ENCODE results near the gene SECTM1.

SECTM1 gene

DNA sequence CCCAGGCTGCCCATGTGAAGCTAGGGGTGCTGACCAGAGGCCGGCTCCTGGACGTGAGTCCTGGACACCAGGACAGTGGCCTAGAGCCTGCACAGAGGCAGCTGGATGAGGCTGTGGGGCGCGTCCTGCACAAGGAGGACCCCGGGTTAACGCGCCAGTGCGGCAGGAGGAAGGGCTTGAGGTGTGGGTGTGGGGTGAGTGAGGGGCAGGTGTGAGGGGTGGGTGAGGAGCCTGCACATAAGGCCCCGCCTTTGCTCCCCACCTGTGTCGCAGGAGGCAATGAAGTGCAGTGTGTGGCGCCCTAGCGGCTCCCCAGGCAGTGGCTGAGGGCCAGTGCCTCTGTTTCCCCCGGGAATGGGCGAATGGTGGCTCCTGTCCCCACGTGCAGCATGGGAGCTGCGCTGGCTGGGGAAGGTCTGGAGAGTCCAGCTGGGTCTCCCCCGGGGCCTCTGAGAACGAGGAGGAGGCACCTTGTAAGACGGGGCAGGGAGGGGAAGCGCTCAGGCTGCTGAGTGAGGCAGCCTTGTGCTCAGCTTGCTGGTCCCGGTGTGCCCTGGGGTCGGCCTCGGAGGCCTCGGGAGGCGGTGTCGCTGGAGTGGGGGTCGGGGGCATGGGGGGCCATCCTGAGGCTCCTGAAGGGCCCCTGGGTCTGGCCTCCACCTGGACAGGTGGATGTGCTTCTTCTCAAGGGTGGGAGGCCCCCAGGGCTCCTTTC is 19.4 kb downstream of the SECTM1 start:
- DNase-seq: no peak

DNA sequence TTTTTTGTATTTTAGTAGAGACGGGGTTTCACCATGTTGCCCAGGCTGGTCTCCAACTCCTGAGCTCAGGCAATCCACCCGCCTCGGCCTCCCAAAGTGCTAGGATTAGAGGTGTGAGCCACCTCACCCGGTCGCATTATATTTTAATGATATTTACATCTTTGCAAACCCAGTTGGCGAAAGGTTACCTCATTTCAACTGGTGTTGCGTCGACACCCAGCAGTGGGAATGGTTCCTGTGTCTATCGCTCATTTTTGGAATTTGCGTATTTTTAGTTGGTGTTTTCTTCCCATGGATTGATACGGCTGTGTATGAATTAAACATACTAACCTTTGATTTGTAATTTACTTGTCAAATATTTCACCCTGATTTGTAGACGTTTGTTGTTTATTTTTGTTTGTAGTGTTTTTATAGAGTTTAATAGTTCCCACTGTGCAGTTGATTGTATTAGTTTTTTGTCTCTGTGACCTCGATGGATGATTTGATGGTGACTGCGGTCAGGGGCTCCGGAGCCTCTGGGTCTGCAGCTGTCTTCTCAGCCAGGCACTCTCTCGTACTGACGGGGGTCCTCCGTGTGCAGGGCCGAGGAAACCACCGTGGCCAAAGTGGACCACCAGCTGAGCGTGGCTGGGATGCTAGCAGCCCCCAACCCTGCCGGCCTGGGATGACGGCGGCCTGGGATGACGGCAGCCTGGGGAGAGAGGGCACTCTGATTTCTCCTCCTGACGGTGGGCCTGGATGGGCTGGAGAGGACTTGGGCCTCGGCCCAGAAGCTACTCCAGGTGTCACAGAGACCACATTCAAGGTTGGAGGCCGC is 20.2 kb downstream of the SECTM1 start:
- DNase-seq: no peak

DNA sequence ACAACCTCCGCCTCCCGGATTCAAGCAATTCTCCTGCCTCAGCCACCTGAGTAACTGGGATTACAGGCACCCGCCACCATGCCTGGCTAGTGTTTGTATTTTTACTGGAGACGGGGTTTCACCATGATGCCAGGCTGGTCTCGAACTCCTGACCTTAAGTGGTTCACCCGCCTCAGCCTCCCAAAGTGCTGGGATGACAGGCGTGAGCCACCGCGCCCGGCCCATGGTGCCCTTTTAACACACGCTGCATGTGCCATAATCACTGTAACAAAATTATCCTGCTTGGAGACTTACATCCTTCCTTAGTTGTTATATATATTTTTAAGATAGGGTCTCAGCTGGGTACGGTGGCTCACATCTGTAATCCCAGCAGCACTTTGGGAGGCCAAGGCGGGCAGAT is 21.6 kb downstream of the SECTM1 start:
- no peak for DNase-seq

DNA sequence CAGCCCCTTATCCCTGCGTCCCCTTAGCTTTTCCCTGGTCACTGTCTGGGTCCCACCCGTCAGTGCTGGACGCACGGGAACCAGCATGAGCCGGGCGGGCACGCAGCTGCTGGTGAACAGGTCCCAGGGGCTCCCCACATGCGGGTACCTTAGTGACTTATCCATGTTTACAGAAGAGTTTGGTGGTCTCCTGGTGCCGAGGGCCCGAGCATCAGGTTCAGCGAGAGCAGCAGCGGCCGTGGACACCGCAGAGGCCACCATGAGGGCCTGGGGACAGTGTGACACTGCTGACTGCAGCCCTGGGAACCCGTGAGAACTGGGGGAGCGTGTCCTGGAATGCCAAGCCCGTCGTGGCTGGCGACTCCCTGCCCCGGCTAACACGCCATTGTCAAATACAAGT is 22.7 kb downstream of the SECTM1 start:
- no peak for DNase-seq

DNA sequence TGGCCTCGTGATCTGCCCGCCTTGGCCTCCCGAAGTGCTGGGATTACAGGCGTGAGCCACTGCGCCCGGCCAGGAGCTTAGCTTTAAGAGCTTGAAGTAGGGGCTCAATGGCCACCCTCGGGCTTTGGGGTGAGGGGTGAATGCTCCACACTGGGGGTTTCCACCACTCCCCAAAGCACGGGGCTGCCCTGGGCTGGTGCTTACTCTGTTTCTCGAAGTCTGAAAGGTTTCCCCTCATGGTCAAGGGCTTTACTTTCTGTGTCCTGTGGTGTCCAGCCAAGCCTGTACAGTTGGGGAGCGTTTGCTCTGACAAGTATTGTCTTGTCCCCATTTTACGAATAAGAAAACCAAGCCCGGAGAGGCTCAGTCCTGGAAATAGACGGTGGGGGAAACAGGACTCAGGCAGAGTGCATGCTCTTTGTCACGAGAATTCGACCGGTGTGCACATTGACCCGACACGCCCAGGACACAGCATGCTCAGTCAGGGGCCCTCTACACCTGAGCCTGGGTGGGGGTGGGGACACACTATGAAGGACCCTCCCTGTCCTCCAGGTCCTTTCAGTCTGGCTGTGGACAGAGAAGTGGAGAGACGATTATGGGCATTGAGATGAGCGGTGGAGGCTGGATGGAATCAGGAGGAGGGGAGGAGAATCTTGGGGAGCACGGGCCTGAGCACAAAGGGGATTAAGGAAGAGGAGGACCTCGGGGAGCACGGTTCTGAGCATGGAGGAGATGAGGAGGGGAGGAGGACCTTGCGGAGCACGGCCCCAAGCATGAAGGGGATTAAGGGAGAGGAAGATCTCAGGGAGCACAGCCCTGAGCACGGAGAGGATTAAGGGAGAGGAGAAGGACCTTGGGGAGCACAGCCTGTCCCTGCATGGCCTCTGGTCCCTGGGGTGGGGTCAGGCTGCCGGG is 23.7 kb downstream of the SECTM1 start:
- DNase-seq: no peak

DNA sequence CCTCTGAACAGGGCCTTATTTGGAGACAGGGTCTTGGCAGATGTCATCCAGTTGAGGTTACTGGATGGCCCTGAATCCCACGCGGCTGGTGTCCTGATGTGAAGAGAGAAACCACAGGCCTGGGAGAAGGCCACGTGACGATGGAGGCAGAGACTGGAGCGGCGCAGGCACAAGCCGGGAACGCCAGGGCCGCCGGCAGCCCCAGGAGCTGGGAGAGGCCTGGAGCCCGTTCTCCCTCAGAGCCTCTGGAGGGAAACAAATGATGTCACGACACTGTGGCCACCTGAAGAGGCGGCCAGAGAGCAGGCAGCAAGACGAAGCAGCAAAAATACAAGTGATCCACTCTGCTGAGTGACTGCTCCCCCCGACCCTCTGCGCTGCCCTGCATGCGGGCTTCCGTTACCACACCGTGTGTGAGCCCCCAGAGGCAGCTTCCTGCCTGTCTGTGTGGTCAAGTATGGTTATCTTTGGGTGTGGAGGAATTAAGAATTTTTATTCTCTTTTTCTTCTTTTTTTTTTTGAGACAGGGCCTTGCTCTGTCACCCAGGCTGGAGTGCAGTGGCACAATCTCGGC is 27.8 kb downstream of the SECTM1 start:
- DNase-seq: no peak

DNA sequence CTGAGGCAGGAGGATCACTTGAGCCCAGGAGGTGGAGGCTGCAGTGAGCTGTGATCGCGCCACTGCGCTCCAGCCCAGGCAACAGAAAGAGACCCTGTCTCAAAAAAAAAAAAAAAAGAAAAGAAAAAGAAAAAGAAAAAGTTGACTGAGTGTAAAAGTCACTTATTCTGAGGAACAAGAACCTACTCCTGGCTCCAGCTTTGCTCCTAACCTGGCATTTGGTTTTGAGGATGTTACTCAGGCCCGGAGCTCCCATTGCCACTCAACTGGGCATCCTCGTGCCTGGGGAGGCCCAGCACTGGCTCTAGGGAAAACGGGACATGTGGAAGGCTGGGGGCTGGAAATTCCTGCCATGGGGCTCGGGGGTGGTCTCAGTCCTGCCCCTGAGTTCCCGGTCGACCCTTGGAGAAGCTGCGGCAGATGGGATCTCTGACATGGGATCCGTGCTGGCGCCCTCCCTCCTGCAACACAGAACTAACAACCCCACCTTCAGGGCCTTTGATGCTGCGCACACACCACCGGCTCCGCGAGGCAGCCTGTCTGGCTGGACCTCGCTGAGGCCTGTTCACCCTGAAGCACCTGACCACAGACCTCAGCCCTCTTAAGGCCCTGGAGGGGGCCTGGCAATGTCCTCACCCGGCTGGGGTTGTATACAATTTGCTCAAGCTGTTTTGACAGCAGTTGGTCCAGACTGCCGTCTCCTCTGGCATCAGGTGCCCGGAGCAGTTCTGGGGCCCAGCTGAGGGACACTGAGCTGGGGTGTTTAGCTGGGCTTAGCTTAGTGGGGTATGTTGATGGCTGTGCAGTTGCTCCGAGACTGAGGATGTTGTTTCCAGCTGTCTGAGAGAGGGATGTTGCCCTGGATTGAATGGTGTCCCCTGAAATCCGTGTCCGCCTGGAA is 28.5 kb downstream of the SECTM1 start:
- no peak for DNase-seq

DNA sequence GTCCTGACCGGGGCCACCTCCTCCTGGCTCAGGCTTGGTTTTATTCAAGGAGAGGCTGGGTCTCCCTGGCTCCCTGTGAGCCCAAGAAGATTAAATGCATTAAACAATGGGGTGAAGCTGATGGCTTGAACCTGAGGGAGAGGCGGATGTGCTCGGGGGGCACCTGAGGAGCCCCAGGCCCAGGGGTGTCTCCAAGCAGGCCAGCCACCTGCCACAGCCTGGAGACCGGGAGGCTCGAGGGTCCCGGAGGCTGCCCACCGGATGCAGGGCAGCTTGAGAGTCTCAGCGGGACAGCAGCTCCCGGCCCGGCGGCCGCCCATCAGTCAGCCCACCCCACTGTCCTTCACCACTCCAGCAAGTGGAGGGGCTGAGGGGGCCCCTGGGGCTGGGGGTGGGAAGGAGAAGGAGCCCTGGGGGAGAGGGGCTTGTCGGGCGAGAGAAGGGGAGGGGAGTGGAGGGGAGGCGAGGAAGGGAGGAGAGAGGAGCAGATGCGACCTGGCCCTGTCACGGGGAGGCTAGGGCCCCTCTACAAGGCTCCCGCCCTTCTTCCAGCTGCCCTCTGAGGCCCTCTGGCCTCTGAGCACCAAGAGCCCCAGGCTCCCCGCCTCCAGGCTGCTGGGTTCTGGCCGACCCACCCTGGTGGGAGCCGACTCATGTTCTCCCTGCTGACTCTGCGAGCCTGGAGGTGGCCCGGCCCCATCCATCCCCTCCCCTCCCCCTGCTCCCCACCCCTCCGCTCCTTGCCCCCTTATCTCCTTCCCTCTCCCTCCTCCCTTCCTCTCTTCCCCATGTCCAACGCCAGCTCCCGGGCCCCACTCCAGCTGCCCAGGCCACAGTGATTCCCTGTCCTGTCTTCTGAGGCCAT is 29.4 kb downstream of the SECTM1 start:
- no peak for DNase-seq

DNA sequence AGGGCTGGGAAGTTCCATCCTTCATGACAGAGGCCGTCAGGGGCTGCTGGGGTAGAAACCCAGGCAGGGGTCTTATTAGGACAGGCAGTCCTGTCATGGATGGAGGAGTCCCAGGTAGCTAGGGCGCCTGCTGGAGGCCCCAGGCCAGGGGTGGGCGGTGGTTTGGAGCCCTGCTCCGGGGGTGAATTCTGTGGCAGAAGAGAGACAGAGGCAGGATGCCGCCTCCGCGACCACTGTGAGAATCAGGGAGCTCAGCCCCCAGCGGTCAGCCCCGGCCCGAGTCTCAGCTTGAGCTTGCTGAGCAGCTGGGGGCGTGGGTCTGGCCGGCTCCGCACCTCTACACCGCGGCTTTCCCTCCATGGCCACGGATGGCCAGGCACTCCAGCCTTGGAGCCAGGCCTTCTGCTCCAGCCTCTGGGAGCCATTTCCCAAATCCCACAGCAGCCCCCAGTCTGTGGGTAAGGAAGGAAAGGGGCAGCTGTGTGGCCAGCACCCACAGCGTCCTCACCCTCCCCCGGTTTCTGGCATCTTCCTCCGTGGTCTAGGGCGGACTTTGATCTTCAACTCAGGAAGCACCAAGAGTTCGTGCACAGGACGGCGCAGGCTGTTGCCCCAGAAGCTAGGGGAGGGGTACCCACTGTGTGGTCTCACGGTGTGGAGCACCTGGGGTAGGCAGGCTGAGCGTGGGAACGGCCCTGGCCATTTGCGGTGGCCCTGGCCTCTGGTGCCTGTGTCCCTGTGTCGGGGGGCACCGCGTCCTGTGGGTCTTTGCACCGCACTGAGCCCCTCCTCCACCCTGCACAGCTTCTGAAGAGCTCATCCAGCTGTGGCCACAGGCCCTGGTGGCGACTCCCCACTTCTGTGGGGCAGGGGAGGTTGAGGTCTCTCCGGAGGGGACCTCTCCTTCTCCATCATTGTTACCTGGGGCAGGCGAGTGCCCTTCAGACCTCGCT is 30.3 kb downstream of the SECTM1 start:
- DNase-seq: peak; percentile 22 to 55 (median 38)

DNA sequence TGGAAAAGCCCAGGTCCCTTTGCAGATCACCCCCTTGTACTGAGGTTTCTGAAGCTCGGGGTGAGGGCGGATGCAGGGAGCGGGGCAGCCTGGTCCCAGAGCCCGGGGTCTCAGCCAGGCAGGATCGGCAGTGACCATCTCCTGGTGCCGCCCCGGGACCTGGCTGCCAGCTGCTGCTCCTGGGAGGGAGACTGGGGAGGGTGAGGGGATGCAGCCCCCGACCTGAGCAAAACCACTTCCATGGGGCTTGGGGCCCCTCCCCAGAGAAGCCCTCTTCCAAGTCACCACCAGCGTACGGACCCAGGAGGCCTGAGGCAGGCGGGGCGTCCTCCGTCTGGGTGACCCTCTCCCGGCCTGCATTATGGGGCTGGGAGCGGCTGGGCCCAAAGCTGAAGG is 31.0 kb downstream of the SECTM1 start:
- peak in 2 of 6 experiments; percentile 41 to 68 for DNase-seq

DNA sequence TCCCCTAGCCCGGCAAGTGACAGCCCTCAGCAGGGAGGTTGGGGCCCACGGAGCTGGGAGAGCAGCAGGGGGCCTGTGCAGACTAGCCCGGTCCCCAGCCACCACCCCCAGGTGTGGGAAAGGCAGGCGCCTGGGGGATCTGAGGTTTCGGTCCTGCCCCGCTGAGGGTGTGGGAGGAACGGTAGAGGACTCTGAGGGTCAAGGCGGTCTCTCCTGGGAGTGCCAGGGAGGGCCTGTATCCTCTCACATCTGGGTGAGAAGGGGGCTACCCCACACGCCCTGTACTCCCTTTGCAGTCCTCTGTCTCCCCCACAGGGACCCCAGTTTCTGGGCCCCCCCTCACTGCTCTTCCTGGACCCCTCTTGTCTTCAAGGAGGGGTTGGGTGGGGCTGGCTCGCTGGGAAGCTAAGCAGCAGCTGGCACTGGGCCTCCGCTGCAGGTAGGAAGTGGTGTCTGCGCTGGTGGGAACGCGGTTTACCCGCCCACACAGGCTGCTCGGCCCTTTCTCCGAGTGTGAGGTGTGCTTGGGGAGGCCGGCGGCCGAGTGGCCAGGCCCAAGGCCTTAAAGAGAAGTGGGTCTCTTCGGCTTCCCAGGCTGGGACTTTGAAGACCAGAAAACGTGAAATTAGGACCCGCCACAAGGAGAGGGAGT is 31.5 kb downstream of the SECTM1 start:
- peak; percentile 23 to 68 (median 48) for DNase-seq

DNA sequence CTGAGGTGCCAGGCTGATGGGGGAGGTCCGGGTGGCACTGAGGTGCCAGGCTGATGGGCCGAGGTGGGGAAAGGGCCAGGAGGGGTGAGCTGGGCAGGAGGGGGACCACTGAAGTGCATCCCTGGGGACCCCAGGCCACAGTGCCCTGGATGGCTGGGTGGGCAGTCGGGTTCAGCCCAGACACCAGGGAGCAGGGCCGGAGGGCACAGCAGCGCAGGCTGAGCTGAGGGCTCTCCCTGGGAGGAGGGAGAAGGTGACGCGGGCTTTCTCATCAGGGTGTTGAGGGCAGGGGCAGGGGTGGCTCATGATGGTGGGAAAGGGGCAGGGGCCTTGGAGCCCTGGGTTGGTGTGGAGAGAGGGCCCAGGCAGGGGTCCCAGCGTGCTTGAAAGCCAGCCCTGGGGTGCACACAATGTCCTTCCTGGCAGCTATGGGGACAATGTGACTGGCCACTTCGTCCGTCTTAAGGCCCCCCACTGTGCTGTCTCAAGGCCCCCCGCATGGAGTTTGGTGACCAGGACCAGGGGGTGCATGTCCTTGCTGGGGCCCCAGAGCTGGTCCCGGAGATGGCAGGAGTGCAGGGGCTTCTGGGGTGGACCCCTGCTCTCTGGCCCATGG is 32.2 kb downstream of the SECTM1 start:
- DNase-seq: no peak

DNA sequence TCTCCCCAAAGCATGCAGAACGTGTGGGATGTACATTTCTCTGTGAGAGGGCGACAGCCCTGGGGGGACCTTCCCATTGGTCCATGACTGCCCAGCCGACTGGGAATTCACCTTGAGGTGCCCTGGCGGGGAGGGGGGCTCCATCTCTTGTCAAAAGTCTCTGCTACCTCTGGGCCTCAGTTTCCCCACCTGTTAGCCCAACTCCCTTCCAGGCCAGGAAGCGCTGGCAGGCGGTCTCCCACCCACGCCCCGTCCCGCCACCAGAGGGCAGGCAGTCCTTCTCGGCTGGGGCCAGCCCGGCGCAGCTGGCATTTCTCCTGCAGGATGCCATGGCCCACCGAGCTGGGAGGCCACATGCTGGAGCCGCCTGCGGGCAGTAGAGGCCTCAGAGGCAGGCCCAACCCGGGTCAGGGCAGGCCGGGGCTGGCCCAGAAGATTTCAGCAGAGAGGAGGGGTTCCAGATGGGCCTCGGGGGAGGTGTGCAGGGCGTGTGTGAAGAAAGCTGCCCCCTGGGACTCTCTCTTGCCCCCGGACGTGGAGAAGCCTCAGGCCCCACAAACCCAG is 32.8 kb downstream of the SECTM1 start:
- DNase-seq: peak; percentile 23 to 62 (median 56)

DNA sequence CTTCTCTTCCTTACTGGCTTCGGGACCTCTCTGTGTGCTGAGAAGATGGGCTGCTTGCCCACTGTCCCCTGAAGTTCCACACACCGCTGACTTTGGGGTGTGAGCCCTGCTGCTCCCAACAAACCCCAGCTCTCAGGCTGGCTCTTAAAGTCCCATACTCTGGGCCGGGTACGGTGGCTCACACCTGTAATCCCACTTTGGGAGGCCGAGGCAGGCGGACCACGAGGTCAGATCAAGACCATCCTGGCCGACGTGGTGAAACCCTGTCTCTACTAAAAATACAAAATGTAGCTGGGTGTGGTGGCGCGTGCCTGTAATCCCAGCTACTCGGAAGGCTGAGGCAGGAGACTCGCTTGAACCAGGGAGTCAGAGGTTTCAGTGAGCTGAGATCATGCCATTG is 33.3 kb downstream of the SECTM1 start:
- DNase-seq: no peak

DNA sequence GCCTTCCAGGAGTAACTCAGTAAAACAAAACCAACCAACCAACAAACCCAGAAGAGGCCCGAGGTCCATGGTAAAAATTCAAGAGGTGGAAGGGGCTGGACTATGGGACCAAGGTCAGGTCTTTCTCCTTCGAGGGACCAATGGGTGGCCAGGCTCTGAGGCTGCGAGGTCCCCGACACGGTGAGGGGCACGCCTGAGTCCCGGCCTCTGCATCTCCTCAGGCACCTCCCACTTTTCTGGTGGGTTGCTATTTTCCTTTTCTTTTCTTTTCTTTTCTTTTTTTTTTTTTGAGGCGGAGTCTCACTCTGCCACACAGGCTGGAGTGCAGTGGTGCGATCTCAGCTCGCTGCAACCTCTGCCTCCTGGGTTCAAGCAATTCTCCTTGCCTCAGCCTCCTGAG is 34.1 kb downstream of the SECTM1 start:
- DNase-seq: peak; percentile 19 to 64 (median 48)

DNA sequence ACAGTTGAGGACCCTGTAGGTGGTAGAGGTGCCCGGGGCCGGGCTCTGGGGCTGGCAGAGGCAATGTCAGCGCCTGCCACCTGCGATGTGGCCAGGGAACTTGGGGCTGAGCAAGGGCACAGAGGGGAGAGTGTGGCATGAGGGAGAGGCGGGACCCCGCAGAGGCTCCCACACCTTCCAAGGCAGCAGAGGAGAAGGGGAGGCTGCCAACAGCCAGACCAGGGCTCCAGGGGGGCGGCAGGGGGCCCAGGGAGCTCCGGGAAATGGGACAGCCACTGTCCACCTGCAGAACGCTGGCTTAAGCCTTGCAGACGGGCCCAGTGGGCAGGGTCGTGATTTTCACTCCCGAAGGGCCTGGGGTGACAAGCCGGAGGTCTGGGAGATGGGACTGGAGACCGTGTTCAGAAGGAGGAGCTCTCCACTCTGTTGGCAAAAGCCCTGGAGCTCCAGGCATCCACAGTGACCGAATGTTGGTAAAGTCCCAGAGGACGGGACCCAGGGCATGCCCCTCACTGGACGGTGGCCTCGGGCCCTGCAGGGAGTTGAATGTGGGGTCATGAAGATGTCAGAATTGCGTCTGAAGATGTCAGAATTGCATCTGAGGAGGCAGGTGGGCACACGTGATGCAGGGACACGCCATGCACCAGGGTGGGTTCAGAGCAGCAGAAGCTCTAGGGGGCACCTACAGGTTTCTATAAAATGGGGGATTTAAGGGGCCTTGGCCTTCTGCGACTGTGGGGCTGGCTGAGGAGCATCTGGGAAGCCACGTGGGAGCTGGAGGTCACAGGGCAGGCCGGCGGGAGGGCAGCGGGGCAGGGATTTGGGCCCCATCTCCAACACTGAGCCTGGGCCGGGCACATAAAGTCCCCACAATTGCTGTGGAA is 34.8 kb downstream of the SECTM1 start:
- peak in 3 of 6 experiments; percentile 44 to 61 (median 57) for DNase-seq

All from stimulated activated naive CD4-positive, alpha-beta T cell (primary cell).